Fibroblast of lung (primary cell): ENCODE measurements around the gene TACR1.

Experiments used
- CTCF ChIP-seq, 2 donors: IDR thresholded peaks in 1 of 2; conservative IDR thresholded peaks in 1 of 2; 1 replicate in 1 of 2; 2 replicates in 1 of 2; pipeline ENCODE4 v1.5.1; 2011 to 2012; ENCODE audit warnings: low read length in 2 of 2, control low read depth in 1 of 2, inconsistent platforms in 1 of 2, low read depth in 1 of 2, mild to moderate bottlenecking in 1 of 2
- EZH2 ChIP-seq: IDR thresholded peaks from 2 replicates; pipeline ENCODE4 v1.5.1; 2012; ENCODE audit warnings: low read length, control low read depth, mild to moderate bottlenecking; ENCODE audit errors: missing control alignments

GRCh38 chr2:75097831-75098230 is 101.5 kb downstream of the TACR1 start:
- TF ChIP-seq CTCF (conservative IDR thresholded peaks at IDR 0.05 in 1 of 2, IDR thresholded peaks at IDR 0.05 in 1 of 2; ENCODE audit: low read depth in 1 of 2, low read length in 2 of 2) (no peak), EZH2 (no peak)
